HepG2 (cell line): ENCODE measurements around the gene SNAPC4. TPM values are rescaled to one million over a fixed set of nuclear protein-coding genes. Genes with fewer than 3 reads are reported as not detected.
A peak's percentile ranks its signal among the peaks of the same experiment; 100 is the strongest.

Experiments used
- BRD4 ChIP-seq: sonication (generic); formaldehyde crosslinking; IDR thresholded peaks from 2 replicates; pipeline ENCODE4 v1.4.0; 2020; ENCODE audit warnings: missing genetic modification reagents
- FOXP1 ChIP-seq, 2 experiments: fragments of 450-650 bp in 1 of 2; IDR thresholded peaks; 2 replicates each; pipeline ENCODE4 v1.6.1; 2017 to 2018; ENCODE audit warnings: antibody characterized with exemption in 1 of 2
- GTF2F1 ChIP-seq: fragments of 150-350 bp; IDR thresholded peaks from 2 replicates; pipeline ENCODE4 v1.6.1; 2014; ENCODE audit warnings: low read length
- KDM5B ChIP-seq: sonication (generic); formaldehyde crosslinking; IDR thresholded peaks from 2 replicates; pipeline ENCODE4 v1.4.0; 2020; ENCODE audit warnings: missing genetic modification reagents, mild to moderate bottlenecking, borderline replicate concordance
- MLXIP ChIP-seq: sonication (generic); formaldehyde crosslinking; IDR thresholded peaks from 2 replicates; pipeline ENCODE4 v1.9.0; 2021; ENCODE audit warnings: missing genetic modification reagents, borderline replicate concordance
- MYC ChIP-seq: sonication (generic); formaldehyde crosslinking; IDR thresholded peaks from 2 replicates; pipeline ENCODE4 v1.9.0; 2021; ENCODE audit warnings: missing genetic modification reagents, borderline replicate concordance
- NFE2L2 ChIP-seq: fragments of 150-350 bp; IDR thresholded peaks from 2 replicates; pipeline ENCODE4 v1.6.1; 2014; ENCODE audit warnings: low read length
- RBFOX2 ChIP-seq: fragments of 200-400 bp; formaldehyde crosslinking; IDR thresholded peaks from 2 replicates; pipeline ENCODE4 v1.6.1; 2017; ENCODE audit warnings: low read depth, mild to moderate bottlenecking, low read length
- SRY ChIP-seq: sonication (generic); formaldehyde crosslinking; IDR thresholded peaks from 2 replicates; pipeline ENCODE4 v1.8.0; 2022; ENCODE audit warnings: mild to moderate bottlenecking, missing genetic modification reagents
- TOPORS ChIP-seq: sonication (generic); formaldehyde crosslinking; IDR thresholded peaks from 2 replicates; pipeline ENCODE4 v1.8.0; 2023; ENCODE audit warnings: mild to moderate bottlenecking, missing genetic modification reagents
- ZBTB4 ChIP-seq: sonication (generic); formaldehyde crosslinking; IDR thresholded peaks from 2 replicates; pipeline ENCODE4 v1.4.0; 2020; ENCODE audit warnings: missing genetic modification reagents, mild to moderate bottlenecking, borderline replicate concordance
- ZFY ChIP-seq: sonication (generic); formaldehyde crosslinking; IDR thresholded peaks from 2 replicates; pipeline ENCODE4 v1.4.0; 2020; ENCODE audit warnings: missing genetic modification reagents
- ZNF264 ChIP-seq: sonication (generic); formaldehyde crosslinking; IDR thresholded peaks from 2 replicates; pipeline ENCODE4 v1.4.0; 2020; ENCODE audit warnings: missing genetic modification reagents
- ZNF354B ChIP-seq: sonication (generic); formaldehyde crosslinking; IDR thresholded peaks from 2 replicates; pipeline ENCODE4 v1.8.0; 2022; ENCODE audit warnings: mild to moderate bottlenecking, missing genetic modification reagents
- ZNF468 ChIP-seq: sonication (generic); formaldehyde crosslinking; IDR thresholded peaks from 2 replicates; pipeline ENCODE4 v1.8.0; 2022; ENCODE audit warnings: mild to moderate bottlenecking, moderate library complexity, missing genetic modification reagents
- ZNF766 ChIP-seq: sonication (generic); formaldehyde crosslinking; IDR thresholded peaks from 2 replicates; pipeline ENCODE4 v1.5.0; 2020; ENCODE audit warnings: missing genetic modification reagents, borderline replicate concordance
- ZNF878 ChIP-seq: sonication (generic); formaldehyde crosslinking; IDR thresholded peaks from 2 replicates; pipeline ENCODE4 v1.8.1; 2023; ENCODE audit warnings: mild to moderate bottlenecking, missing genetic modification reagents, moderate library complexity
- polyA plus RNA-seq, 8 experiments: library from polyadenylated mRNA; depleted of rRNA in 3 of 8; stranded (reverse) in 7 of 8; unstranded in 1 of 8; fragments of >200 nt; fragmentation: Illumina TruSeq in 4 of 8; extraction: Trizol in 4 of 8; gene quantifications; 2 replicates each; pipeline versions ENCODE4 v1.2.1 to v1.2.3, GENCODE V29; 2011 to 2016; ENCODE audit warnings: low read depth in 4 of 8, missing spikeins in 1 of 8, mixed read lengths in 1 of 8; ENCODE audit not compliant: insufficient read depth in 1 of 8
- total RNA-seq, 5 experiments: library from RNA; depleted of rRNA; stranded (reverse); fragments of >200 nt; fragmentation: Illumina TruSeq; extraction: Trizol; gene quantifications; 2 replicates each; pipeline ENCODE4 v1.2.3, GENCODE V29; 2016; ENCODE audit warnings: low read depth in 1 of 5
- TF ChIP-seq, protein P1 (sequence below): sonication (generic); formaldehyde crosslinking; IDR thresholded peaks from 2 replicates; pipeline ENCODE4 v1.9.0; 2021; ENCODE audit warnings: missing genetic modification reagents, mild to moderate bottlenecking, borderline replicate concordance
- TF ChIP-seq, protein P2 (sequence below): IDR thresholded peaks from 2 replicates; pipeline ENCODE4 v1.6.1; 2012; ENCODE audit warnings: inconsistent platforms
- TF ChIP-seq, protein P3 (sequence below): sonication (generic); formaldehyde crosslinking; IDR thresholded peaks from 2 replicates; pipeline ENCODE4 v1.4.0; 2020; ENCODE audit warnings: mild to moderate bottlenecking, low read depth, missing genetic modification reagents

Gene SNAPC4
- total and polyA plus RNA-seq, 2 of the 13 experiments (the other 11 are each of a cell fraction or from before 2014, with no cell fraction given), result 2.0 to 6.0 TPM

- peak; percentile 85 for TF ChIP-seq ZFY (CRISPR knock-in tag)
- TF ChIP-seq KDM5B, result peak; percentile 79; the same call in 1 of the 2 replicates
- peak; percentile 89 for TF ChIP-seq RBFOX2
- TF ChIP-seq ZNF354B (CRISPR knock-in tag), result peak; percentile 84; the same call in 1 of the 2 replicates
- 0 out of 2 replicates have a peak, but pooled peaks have one; percentile 34 for TF ChIP-seq MLXIP (CRISPR knock-in tag)
- no peak for TF ChIP-seq ZNF878 (CRISPR knock-in tag)
- peak; percentile 75; the same call in 1 of the 2 replicates for TF ChIP-seq BRD4 (CRISPR knock-in tag)
- TF ChIP-seq ZNF264 (CRISPR knock-in tag), result no peak
- peak; percentile 98 for TF ChIP-seq MYC (CRISPR knock-in tag)
- TF ChIP-seq ZNF766 (CRISPR knock-in tag), result peak; percentile 87; the same call in 1 of the 2 replicates
- TF ChIP-seq SRY (CRISPR knock-in tag), result peak; percentile 95
- TF ChIP-seq GTF2F1, result no peak
- 0 out of 2 replicates have a peak, but pooled peaks have one; percentile 36 for TF ChIP-seq ZNF468 (CRISPR knock-in tag)
- TF ChIP-seq NFE2L2, result no peak
- TF ChIP-seq, protein P1, sequence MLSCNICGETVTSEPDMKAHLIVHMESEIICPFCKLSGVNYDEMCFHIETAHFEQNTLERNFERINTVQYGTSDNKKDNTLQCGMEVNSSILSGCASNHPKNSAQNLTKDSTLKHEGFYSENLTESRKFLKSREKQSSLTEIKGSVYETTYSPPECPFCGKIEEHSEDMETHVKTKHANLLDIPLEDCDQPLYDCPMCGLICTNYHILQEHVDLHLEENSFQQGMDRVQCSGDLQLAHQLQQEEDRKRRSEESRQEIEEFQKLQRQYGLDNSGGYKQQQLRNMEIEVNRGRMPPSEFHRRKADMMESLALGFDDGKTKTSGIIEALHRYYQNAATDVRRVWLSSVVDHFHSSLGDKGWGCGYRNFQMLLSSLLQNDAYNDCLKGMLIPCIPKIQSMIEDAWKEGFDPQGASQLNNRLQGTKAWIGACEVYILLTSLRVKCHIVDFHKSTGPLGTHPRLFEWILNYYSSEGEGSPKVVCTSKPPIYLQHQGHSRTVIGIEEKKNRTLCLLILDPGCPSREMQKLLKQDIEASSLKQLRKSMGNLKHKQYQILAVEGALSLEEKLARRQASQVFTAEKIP (CRISPR knock-in tag), result no peak
- TF ChIP-seq, protein P2, sequence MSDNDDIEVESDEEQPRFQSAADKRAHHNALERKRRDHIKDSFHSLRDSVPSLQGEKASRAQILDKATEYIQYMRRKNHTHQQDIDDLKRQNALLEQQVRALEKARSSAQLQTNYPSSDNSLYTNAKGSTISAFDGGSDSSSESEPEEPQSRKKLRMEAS, result peak; percentile 100
- TF ChIP-seq, protein P3, sequence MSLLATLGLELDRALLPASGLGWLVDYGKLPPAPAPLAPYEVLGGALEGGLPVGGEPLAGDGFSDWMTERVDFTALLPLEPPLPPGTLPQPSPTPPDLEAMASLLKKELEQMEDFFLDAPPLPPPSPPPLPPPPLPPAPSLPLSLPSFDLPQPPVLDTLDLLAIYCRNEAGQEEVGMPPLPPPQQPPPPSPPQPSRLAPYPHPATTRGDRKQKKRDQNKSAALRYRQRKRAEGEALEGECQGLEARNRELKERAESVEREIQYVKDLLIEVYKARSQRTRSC (CRISPR knock-in tag), result 0 out of 2 replicates have a peak, but pooled peaks have one; percentile 83
- TF ChIP-seq TOPORS (CRISPR knock-in tag), result peak; percentile 94
- no peak for TF ChIP-seq FOXP1 (IDR thresholded peaks at IDR 0.05)
- TF ChIP-seq FOXP1 (CRISPR knock-in tag; IDR thresholded peaks at IDR 0.05), result no peak
- no peak for TF ChIP-seq ZBTB4 (CRISPR knock-in tag)
These were observed 36.6 kb downstream of the SNAPC4 start, which contains the start of gene DNLZ (continued) for GRCh38 chr9:136363106-136363948.
